AG09319 (cell line): ENCODE data around the gene CFAP70.

Experiments
- DNase-seq: peaks from one replicate; pipeline ENCODE4 v3.0.0-alpha.2; 2010; ENCODE audit warnings: low read depth; ENCODE audit errors: extremely low read depth
- TF ChIP-seq, protein P1 (sequence below): IDR thresholded peaks from 2 replicates; pipeline ENCODE4 v1.5.1; 2011; ENCODE audit warnings: low read depth, mild to moderate bottlenecking, inconsistent platforms, low read length, moderate library complexity

CFAP70 gene

DNA sequence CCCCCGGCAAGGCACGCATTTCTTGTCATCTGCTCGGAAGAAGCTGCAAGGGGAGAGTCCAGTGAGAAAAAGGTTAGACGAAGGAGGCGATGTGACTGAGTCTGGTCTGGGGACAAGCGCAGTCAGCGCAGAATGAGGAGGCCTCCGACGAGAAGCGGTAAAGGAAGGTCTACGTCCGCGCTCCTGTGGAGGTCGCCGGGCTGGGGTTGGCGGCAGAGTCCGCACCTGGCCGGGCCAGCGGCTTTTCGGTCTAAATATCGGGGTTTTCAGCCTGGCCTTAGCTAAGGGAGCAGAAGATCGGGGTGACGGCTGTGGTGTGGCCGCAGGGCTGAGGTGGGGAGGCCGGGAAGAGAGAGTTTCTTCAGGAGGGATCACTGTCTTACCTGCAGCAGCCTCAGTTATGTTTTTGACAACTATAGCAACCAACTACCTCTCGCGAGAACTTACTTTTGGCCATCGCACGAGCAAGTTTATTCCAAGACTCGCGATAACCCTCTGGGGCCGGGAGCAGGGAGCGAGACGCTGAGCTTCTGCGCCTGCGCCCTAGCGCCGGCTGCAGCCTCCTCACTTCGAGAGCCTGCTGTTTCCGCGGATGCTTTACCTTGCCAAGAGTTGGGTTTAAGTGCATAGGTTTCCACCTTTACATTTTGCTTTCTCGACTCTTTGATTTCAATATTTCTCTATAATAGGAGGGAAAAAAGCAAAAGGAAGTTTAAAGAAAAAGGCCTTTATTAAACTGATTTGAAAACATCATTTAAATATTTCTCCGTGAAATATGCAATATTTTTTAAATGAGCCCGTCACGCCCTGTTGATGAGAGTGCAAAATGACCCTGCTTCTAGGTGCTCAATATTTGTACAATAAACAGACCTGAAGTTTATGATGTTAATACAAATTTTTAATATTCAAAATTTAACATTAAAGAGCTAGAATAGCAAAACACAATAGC lies at the start of gene CFAP70:
Gene CFAP70 (minus strand): TSS at position 534 of the 949 bp plus-strand sequence. CDS start 4,068 bp downstream, outside the sequence.
- DNase-seq = peak; percentile 90
- TF ChIP-seq, protein P1, sequence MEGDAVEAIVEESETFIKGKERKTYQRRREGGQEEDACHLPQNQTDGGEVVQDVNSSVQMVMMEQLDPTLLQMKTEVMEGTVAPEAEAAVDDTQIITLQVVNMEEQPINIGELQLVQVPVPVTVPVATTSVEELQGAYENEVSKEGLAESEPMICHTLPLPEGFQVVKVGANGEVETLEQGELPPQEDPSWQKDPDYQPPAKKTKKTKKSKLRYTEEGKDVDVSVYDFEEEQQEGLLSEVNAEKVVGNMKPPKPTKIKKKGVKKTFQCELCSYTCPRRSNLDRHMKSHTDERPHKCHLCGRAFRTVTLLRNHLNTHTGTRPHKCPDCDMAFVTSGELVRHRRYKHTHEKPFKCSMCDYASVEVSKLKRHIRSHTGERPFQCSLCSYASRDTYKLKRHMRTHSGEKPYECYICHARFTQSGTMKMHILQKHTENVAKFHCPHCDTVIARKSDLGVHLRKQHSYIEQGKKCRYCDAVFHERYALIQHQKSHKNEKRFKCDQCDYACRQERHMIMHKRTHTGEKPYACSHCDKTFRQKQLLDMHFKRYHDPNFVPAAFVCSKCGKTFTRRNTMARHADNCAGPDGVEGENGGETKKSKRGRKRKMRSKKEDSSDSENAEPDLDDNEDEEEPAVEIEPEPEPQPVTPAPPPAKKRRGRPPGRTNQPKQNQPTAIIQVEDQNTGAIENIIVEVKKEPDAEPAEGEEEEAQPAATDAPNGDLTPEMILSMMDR = no peak

DNA sequence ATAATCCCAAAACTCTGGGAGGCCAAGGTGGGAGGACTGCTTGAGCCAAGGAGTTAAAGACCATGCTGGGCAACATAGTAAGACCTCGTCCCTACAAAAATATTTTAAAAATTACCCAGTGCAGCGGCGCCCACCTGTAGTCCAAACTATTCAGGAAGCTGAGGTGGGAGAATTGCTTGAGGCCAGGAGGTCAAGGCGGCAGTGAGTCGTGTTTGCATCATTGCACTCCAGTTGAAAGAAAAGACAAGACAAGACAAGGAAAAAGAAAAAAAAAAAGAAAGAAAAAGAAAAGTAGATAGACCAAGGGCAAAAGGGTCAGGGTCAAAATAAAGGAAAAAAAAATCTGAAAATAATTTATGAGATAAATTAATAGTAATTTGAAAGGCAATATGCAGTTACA lies 49.4 kb upstream of the CFAP70 start:
- TF ChIP-seq, protein P1 = no peak

DNA sequence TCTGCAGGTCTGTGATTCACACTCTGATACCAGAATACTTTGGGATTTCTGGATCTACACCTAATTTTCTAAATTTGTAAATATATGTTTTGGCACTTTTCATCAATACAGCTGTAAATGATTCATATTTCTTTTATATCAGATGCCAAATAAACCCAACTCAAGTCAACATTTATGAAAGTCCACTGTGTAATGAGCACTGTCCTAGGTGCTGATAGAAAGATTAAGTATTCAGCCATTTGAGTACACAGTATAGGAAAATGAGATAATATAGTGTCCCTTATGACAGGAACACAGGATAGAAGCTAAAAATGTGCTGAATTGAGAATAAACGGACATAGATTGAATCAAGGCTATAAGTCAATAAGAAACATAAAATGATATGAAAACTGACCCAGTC lies 48.8 kb upstream of the CFAP70 start:
- no peak for DNase-seq
- TF ChIP-seq, protein P1 = no peak

More for the DNA sequence above, 49.4 kb upstream of the CFAP70 start:
- DNase-seq = no peak

DNA sequence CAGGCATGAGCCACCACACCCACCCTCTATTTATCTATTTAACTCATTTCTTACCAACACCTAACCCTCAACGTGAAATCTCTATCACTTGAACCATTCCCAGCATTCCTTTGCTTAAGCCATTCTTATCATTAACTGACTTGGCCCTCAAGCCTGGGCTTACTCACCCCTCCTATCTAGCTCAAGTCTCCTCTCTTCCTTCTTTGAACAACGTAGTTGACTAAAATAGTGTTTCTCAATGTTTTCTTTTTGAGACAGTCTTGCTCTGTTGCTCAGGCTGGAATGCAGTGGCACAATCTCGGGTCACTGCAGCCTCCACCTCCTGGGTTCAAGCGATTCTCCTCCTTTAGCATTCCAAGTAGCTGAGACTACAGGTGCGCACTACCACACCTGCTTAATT lies 48.2 kb upstream of the CFAP70 start:
- no peak for DNase-seq
- TF ChIP-seq, protein P1 = no peak

DNA sequence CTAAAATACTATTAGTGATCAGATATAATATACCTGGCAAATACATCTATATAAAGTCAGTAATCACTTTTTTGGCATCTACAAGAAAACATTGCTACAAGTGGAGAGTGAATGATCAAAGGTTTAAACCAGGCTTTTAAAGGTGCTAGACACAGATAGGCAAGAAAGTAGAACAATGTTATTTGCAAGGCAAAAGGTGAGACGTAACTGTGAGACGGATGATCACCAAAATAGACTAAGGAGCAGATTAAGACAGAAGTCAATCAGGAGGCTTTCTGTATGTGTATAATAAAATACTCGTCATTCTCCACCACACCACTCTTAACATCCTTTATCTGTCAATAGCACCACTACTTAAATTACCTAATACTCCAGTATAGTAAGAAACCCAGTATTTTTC lies 46.9 kb upstream of the CFAP70 start:
- no peak for DNase-seq
- TF ChIP-seq, protein P1 = no peak

DNA sequence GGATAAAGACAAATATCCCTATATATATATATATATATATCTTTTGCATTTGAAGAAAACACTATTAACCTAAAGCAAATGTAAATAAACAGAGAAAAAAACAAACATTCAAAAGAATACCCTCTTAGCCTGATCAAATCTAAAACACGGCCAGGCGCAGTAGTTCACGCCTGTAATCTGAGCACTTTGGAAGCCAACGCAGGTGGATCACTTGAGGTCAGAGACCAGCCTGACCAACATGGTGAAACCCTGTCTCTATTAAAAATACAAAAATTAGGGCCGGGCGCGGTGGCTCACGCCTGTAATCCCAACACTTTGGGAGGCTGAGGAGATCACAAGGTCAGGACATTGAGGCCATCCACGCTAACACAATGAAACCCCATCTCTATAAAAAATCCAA lies 46.0 kb upstream of the CFAP70 start:
- no peak for DNase-seq
- TF ChIP-seq, protein P1 = no peak

DNA sequence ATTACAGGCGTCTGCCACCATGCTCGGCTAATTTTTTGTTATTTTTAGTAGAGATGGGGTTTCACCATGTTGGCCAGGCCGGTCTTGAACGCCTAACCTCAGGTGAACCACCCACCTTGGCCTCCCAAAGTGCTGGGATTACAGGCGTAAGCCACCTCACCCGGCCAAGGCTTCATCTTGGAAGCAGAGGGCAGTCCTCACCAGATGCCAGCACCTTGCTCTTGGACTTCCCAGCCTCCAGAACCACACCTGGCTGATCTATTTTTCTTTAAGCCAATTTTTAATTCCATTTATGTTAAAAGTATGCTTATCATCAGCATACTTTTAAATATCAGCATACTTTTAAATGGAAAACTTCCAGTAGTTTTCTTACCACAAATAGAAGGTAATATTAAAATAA lies 43.0 kb upstream of the CFAP70 start:
- DNase-seq = no peak
- TF ChIP-seq, protein P1 = no peak
